ENCODE measurements around the gene DENND4B. TPM values are rescaled to one million over a fixed set of nuclear protein-coding genes. Genes with fewer than 3 reads are reported as not detected.

The DENND4B gene
- 15.4 and 19.1 TPM in 2 replicates for total RNA-seq

GRCh38 chr1:153946622-153947241 is at the start of gene DENND4B:
TSS of gene DENND4B (minus strand) at chr1:153946718. CDS start at chr1:153944374, 2,344 bp downstream.

DNA sequence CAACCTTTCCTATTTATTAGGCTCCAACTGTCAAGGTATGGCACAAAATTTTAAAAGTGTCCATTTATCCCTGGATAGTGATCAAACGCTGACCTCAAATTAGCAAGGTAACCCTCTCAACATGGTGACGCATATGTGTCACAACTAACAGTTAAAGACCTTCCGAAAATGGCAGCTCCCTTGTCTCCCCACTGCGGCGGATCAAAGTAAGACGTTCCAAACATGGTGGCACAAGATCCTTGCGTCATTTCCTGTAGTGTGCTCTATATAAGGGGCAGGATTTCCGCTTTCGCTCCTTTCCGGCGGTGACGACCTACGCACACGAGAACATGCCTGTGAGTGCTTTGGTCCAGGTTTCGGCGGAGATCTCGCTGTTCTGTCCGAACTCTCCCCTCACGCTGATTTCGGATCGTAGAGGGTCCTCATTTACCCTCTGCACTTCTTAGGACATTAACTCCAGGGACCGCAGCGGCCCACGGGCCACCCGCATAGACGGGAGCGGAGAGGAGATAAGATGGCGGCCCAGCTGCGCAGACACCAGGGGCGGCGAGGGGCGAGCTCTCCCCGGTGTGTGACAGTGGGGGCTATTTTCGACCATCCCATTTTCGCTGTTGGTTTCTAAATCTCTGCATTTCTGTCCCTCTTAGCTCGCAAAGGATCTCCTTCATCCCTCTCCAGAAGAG is 44.1 kb upstream of the DENND4B start, which contains the start of gene RPS27:
RPS27 (plus strand) TSS at position 295 of the 683 bp plus-strand sequence; CDS start at position 330, 35 bp downstream.

DNA sequence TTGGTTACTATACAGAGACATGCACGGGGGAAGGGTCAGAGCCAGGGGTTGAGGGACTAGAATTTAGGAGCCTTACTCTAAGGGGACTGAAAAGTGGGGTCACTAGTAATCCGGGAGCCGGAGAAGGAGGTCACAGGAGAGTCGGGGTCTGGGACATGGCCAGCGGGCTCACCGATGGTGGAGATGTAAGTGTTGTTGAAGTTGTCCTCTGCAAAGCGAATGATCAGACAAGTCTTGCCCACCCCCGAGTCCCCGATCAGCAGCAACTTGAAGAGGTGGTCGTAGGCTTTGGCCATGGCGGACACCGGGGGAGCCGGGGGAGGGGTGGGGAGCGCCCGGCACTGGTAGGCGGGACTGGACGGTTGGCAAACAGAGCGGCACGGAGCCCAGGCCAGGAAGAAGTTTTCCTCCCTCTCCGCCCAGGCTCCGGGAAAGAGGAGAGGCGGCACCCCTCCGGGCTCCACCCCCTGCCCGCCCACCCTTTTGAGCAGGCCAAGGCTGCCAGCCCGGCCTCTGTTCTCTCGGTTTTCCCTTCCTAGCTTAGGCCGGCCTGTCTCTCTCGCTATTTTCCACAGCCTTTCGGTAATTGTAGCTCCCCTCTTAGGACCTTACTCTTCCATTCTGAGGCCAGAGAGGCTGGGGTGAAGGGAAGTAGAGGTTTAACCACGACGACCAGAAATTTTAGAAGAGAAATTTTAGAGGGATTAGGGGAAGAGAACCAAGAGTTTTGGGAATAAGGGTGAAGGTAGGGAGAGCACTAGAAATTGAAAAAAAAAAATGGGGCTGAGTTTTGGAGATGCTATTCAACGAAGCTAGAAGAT is 39.6 kb upstream of the DENND4B start, which contains the start of gene RAB13:
RAB13 (minus strand) TSS at position 399 of the 821 bp plus-strand sequence; CDS start at position 296, 103 bp downstream.

GRCh38 chr1:153977250-153978240 is 31.0 kb upstream of the DENND4B start, which contains the start of gene JTB:
TSS of gene JTB (minus strand) at chr1:153977674. CDS start at chr1:153977252, 422 bp downstream.

DNA sequence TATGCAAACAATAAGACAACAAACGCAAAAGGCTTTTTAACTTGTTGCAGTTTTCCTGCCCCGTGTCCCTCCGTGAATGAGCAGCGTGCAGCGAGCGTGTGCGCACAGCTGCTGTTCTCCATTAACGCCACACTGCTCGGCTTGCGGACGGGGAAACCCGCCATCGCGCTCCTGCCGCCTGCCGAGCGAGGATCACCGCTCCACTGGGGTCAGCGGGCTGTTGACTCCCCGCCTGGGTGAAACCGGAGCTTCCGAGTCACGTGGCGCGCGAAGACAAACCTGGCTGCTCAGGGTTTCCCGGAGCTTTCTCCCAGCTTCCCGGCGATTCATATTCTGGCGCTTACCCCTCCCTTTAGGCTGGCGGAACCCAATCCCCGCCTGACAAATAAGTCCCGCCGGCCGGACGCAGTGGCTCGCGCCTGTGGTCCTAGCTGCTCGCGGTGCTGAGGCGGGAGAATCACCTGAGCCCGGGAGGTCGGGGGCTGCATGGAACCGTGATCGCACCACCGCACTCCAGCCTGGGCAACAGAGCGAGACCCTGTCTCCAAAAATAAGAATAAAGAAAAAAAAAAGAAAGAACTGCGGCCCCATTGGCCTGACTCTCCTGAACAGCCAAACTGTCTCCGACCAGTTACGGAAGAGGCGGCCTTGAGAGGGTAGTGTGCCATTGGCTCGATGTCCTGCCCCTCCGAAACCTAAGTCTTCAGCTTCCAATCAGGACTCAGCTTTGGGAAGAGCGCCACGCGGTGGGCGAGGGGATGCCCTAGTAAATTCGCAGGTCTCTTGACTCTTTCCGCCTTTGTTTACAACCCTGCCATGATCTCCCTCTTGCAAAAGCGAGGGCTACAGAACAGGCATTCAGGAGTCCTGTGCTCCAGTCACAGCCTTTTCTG is 20.8 kb upstream of the DENND4B start, which contains the start of gene CREB3L4:
CREB3L4 (plus strand) TSS at position 796 of the 893 bp plus-strand sequence. CDS start 624 bp downstream, outside the sequence.

DNA sequence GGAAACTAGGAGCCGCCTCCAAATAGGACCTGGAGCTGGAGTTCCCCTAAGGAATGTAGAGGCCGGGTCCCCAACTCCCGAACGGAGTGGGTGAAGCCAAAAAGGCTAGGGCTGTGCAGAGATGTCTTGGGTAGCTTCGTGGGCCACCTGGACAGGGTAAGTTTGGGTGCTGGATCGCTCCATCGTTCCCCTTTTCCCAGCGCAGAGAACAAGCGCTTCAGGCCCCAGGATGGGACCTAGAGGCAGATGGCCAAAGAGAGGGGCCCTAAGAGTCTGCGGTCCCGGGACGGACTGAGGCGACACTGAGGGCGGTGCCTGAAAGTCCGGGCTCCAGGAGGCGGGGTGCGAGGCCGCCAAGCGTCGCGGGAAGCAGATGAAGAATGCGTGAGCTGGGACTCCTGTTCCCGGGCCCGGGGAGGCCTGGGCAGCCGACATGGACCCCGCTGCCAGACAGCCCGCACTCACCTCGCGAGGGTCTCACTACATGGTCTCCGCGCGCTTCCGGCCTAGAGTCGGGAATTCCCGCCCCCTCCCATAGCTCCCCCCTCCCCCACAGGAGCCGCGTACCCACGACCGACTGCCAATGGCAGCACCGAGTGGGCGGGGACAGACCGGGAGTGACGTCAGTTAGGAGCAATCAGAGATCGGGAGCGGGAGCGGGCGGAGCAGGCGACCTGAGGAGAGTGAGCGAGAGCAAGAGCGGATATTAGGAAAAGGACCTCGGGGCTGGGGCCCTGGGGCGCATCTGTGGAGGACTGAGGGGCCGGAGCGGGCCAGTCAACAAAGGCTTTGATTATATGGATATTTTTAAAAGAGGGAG is 16.7 kb upstream of the DENND4B start, which contains the start of gene SLC39A1:
SLC39A1 (minus strand) TSS at position 508 of the 820 bp plus-strand sequence. CDS start 822 bp downstream, outside the sequence.

DNA sequence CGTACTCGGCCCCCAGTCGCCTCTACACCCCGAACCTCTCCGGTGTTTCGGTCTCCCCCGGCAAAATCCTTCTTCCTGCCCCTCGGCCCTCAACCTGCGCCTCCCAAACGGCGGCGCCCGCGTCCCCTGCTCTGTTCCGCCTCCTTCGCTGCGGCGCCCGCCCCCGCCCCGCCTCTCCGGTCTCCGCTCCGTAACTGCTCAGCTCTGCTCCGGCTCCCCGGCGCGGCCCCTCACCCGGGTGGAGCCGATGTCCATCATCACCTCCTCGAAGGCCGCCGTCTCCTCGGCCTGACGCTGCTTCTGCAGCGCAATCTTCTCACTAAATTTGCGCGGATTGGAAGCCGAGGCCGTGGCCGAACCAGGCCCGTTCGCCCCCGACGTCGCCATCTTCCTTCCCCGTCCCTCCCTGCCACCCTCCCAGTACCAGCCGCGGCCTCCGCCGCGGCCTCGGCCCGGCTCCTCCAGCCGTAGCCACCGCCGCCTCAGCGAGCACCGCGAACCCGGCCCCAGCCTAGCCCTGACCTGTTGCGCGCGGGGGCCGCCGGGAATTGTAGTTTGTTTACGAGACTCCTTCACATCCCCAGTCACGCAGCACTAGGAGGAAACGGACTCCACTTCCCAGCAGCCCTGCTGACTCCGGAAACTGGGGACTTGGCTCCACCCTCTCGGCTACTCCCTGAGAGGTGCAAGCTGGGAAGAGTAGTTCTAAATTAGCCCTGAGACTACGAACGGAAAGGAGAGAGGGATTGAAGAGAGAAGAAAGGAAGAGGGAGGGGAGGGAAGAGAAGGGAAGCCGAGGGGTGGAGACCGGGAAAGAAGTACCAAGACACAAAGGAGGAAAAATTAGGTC is 11.8 kb upstream of the DENND4B start, which contains the start of gene CRTC2:
CRTC2 (minus strand) TSS at position 502 of the 850 bp plus-strand sequence; CDS start at position 387, 115 bp downstream.

GRCh38 chr1:153922972-153923925 is 23.3 kb downstream of the DENND4B start, which contains the start of gene GATAD2B:
TSS of gene GATAD2B (minus strand) at chr1:153922972. CDS start at chr1:153828347, 94,625 bp downstream.

Other genes starting within 250 kb of the DENND4B start
- 26.0 and 38.2 TPM in 2 replicates for gene INTS3, start 218.7 kb downstream of the DENND4B start, total RNA-seq
- 53.7 and 65.2 TPM in 2 replicates for gene SLC27A3, start 171.3 kb downstream of the DENND4B start, total RNA-seq
- gene GATAD2B, start 23.7 kb downstream of the DENND4B start, total RNA-seq: 5.4 and 6.1 TPM in 2 replicates
- 9.9 and 13.7 TPM in 2 replicates for gene CRTC2, start 11.9 kb upstream of the DENND4B start, total RNA-seq
- 93.2 and 107 TPM in 2 replicates for gene SLC39A1, start 16.8 kb upstream of the DENND4B start, total RNA-seq
- 6.3 and 14.1 TPM in 2 replicates for gene CREB3L4, start 21.2 kb upstream of the DENND4B start, total RNA-seq
- 288 and 332 TPM in 2 replicates for gene JTB, start 31.0 kb upstream of the DENND4B start, total RNA-seq
- gene RAB13, start 39.6 kb upstream of the DENND4B start, total RNA-seq: 67.0 and 141 TPM in 2 replicates
- 4,128 and 5,291 TPM in 2 replicates for gene RPS27, start 44.0 kb upstream of the DENND4B start, total RNA-seq
- gene NUP210L, start 208.4 kb upstream of the DENND4B start, total RNA-seq: under 0.01 TPM in 1 of 2 replicates, not detected in the other
- gene TPM3, start 245.4 kb upstream of the DENND4B start, total RNA-seq: 221 and 362 TPM in 2 replicates

Measured in pericardium fibroblast (primary cell).